ENCODE results near the gene SDCCAG8.

The SDCCAG8 gene

DNA sequence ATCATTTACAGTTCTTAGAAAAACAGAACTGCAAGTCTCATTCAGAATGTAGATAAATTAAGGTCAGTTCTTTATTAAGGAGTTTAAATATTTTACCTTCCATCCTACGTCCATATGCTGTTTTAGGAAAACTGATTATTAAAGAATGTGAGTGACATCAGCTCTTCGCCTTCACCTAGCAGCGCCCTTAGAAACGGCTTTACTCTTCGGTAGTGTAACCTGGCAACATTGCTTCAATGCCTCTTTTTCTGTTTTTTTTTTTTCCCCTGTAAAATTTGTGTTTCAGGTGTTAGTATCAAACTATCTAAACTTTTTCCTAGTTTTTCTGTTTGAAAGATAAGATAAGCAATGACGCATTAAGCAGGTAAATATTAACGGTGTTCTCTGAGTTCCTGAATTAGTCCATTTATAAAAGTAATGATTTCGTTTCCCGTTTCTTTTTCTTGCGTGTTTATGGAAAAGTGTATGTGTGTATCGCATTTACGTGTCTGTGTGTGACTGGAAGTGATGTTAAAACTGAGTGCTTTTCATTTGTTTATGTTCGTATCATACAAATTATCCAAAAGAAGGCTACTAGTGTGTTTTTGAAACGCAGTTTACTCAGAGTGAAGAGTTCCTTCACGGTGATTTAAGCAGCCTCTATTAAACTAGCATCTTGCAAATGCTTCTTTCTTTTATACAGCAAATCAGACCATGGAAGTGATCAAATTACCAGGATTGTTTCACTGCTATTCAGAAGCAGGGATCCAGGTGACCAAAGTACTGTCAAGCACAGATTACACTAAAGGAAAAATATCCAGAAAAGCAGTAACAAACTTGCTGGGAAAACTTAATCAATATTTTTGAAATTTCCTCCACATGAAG lies 139.0 kb downstream of the SDCCAG8 start:
- peak; percentile 62 for DNase-seq

DNA sequence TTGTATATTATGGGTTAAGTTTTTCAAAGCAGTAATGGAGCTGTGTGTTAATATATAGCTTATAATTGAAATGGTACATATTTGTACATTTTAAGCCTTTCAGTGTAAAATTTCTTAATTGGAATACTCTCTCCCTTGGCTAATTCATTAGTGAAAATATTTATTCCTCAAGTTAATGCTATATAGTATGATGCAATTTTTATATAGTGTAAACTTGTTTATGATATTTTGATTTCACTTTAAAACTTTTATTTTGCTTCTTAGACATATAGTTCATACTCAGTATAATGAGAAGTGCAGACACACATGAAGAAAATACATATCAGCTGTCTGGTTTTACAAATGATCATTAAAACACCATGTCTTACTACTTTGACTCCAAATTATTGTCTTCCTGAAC lies 140.6 kb downstream of the SDCCAG8 start:
- no peak for DNase-seq

DNA sequence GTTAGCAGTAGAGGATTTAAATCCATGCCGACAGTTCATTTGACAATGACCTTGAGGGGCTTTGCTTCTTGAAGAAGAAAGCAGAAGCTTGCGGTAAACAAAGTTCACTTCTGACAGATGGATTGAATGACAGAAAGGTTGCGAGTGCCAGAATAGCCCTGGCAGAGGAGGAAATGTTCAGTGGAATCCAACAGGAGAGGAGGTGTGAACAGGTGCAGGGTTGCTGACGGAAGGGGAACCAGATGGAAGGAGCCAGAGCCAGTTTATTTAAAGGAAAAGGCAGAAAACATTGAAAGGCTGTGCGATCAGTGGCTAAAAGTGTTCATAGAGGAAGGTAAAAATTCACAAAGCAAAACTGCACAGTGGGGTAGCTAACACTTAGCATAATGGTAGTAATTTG lies 141.0 kb downstream of the SDCCAG8 start:
- peak; percentile 84 for DNase-seq

DNA sequence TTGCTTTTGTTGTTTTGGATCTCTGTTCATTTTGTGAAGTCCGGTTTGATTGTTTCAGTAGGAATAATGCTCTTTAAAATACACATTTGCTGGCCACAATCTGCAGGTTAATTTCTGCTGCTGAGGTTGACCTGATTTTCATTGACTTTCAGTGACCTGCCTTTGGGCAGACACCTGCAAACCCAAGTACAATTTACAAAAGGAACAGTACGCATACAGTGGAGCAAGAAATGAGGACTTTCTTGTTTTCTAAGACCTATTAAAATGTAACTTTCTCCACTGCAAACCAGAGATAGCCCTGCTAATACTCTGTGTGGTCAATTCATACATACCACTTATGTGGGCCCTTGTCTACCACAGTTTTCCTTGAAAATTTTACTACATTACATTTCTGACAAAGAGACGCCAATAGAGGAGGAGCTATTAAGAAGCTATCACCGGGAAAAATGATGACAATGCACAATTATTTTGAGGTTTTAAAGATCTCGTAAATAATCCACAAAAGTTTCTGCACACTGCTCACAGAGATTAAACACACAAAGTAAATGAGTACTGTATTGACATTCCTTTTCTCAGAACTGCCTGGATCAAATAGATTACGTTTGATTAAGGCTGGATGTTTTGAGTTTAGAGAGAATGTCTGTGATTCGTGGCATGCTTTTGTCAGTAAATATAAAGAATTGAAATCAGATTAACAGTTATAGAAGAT lies 141.9 kb downstream of the SDCCAG8 start:
- no peak for DNase-seq

DNA sequence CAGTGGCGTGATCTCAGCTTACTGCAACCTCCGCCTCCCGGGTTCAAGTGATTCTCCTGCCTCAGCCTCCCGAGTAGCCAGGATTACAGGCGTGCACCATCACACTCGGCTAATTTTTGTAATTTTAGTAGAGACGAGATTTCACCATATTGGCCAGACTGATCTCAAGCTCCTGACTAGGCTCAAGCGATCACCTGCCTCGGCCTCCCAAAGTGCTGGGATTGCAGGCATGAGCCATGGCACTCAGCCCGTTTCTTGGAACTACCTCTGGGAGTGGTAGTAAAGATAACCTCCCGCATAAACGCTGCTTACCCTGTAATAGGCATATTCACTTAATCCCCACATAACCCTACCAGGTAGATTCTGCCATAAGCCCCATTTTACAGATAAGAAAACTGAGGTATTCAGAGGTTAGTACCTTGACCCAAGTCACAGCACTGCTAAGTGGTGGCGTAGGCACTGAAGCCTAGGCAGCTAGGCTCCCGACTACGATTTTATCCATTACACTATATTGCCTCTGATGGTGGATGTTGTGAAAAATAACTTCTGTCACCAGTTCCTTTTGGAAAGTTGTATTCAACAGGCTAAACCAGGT lies 143.8 kb downstream of the SDCCAG8 start:
- DNase-seq: no peak

DNA sequence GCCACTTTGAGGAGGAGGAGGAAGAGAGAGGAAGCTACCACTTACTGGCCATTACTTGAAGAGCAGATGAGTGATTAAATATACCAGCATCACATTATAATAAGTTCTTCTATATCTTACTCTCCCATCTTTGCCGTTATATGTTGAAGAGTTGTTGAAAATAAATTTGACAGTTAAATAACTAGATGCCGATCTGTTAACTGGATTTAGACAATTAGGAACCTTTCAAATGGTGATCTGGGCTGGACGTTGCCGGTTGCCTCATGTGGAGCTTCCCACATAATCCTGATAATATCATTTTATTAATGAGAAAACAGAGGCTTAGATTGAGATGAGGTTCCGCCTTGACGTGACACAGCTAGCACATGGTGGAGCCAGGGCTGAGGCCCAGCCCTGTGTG lies 147.0 kb downstream of the SDCCAG8 start:
- DNase-seq: no peak

DNA sequence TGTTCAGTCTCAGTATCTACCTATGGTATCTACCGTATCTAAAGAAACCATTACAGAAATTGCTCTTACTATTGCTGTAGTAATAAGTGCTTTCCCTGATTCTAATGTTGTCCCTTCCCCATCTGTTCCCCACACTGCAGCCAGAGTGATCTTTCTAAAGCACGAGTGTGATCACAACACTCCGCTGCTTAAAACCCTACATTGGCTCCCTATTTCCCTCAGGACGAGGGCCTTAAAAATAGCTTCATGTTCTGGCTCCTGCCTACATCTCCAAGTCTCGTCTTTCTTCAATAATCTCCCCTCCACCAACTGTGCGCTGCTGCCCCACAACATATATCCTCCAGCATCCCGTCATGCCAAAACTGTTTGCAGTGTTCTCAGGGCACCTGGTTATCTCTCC lies 150.6 kb downstream of the SDCCAG8 start:
- DNase-seq: no peak

DNA sequence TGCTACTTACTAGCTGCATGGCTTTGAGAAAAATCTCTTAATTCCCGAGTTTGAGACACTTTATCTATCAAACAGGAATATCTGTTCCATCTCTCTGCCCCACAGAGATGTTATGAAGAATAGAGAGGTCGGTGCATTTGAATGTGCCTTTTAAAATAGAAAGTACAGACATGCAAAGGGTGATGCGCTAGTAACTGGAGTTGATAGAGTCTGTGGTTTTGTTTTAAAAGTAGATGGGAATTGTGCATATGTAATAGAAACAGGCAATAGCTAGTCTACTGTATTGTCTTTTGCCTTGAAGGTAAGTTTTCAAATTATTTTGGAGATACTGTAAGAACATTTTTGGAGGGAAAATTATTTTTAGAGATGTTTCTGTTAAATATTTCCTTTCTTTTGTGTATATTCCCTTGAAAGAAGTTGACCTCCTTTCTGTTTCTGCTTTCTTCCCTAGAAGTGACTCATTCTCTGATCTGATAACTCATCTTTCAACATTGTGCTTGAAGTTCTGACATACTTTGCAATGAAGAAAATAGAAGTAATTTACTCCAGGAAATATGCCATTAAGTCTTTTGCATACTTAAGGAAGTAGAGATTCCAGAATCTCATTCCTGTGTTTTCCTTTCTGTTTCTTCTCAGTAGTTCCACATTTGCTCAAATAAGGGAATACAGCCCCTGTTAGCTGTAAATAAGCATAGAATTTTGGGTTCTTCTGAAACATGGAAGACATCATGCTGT lies 151.6 kb downstream of the SDCCAG8 start:
- DNase-seq: no peak

DNA sequence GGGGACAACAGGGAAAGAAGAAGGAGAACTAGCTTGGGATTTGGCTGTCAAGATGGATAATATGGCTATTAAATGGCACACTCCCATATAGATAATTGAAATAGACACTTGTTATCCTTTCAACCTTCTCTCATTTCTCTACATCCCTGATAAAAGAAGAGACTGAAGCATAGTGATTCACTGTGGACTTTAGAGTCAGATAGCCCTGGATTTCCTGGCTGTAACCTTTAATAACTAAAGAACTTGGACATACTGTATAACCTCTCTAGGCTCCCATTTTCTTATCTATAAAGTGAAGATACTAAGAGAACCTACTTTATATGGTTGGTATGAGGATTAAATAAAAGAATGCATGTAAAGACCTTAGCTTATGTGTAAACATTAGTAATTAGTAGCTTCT lies 152.6 kb downstream of the SDCCAG8 start:
- no peak for DNase-seq

DNA sequence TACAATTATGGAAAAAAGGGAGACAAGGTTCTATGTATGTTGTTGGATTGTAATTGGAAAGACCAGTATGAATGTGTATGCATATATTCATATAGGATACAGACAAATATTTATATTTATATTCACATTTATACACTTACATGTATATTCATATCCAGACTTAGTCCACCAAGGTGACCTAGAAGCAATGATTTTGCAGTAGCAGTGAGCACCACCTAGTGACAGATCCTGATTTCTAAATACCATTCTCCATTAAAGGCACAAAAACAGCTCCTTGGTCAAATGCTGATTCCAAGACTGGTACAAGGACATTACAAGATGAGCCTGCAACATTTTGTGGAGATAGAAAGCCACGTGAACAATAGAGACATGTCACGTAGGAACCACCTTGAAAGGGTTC lies 153.4 kb downstream of the SDCCAG8 start:
- peak; percentile 37 for DNase-seq

DNA sequence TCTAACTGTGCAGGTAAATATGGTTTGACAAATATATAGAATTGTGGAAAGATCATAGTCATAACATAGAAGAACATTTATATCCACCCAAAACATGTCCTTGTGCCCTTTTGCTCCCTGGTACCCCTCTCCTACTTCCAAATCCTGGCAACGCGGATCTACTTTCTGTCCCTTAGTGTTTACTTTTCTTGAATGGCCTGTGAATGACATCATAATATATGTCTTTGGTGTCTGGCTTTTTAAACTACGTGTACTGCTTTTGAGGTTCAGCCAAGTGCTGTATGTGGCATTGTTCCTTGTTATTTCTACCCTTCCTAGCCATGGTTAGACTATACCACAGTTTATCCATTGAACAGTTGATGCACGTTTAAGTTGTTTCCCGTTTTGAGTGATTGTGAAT lies 155.6 kb downstream of the SDCCAG8 start:
- DNase-seq: no peak

DNA sequence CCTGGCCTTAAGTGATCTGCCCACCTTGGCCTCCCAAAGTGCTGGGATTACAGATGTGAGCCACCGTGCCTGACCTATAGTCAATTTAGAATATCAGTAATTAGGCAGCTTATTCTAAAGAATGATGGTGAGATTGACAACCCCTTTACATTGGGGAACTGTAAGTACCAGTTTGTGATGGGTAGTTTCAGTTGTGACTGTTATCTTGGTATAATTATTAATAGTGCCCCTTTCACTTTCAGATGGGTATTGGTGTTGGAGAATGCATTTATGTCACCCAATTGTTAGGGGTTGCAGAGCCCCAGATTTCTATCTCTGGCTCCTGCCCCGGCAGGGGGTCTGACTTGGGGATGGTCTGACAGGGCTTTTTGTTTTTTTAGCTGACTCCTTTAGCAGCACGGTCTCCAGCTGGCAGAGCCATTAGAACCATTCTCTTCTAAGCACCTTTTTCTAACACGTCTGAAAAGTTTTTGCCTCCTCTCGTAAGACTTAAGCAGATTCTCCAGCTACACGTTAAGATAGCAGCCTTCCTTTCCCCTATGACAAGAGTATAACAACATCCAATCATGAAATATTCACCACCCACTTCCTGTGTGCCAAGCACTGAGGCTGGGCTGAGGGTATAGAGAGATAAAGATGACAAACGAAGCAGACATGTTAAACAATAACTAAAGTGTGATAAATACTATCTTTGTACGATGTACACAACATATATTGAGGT lies 157.8 kb downstream of the SDCCAG8 start:
- no peak for DNase-seq

DNA sequence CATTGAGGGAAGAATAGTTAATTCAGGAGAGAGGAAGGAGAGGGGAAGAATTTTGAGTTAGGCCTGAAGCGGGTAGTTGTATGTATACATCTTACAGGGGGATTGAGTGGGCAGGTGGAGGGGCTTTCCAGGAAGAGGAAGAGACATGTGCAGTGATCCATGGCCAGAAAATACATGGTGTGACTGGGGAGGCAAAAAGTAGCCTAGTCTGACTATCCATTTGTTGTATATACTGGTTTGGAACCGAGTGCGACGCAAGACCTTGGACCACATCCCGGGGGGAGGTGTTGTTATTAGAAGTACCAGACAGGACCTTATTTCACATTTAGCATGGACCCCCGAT lies 158.3 kb downstream of the SDCCAG8 start:
- no peak for DNase-seq

DNA sequence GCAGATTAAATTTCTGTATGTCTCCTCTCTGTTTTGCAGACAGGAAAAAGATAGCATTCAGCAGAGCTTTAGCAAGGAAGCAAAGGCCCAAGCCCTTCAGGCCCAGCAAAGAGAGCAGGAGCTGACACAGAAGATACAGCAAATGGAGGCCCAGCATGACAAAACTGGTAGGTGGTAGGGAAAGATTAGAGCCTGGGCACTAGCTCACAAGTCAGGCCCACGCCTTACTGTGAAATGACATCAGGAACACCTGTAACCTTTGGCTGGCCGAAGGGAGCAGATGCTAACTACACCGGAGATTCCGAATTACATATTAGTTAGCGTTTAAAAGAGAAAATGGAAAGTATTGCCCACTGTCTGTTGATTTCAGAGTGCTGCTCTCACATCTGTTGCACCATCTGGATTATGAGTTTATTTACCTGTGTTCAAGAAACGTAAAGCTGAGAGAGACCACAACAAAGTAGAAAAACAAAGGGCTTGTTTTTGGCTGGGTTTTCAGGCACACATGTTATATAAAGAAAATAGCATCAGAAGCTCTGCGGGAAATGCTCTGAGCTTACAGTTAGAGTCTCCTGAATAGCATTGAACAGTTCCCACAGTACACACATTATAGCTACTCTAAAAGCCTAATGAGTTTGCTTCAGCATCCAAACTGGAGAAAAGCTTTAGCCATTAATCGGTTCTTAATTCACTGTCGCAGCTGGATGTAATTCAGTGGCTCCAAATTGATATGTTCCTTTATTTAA lies 160.0 kb downstream of the SDCCAG8 start:
- DNase-seq: peak; percentile 97

DNA sequence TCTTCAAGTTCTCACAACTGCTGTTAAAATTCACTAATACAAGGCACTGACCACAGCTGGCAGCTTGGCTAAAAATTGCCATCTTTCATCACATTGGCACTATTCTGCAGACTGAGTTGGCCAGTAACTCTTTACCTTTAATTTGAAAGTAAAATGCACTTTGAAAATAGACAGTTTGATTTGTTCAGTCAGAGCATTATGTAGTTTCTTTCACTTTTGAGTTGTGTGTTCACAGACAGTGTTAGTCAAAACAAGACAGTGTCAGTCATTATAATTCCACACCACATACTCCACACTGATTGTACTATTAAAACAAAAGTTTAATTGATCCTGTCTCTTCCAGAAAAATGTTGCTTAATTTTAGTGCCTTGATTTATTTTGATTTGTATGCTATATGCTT lies 160.7 kb downstream of the SDCCAG8 start:
- no peak for DNase-seq

DNA sequence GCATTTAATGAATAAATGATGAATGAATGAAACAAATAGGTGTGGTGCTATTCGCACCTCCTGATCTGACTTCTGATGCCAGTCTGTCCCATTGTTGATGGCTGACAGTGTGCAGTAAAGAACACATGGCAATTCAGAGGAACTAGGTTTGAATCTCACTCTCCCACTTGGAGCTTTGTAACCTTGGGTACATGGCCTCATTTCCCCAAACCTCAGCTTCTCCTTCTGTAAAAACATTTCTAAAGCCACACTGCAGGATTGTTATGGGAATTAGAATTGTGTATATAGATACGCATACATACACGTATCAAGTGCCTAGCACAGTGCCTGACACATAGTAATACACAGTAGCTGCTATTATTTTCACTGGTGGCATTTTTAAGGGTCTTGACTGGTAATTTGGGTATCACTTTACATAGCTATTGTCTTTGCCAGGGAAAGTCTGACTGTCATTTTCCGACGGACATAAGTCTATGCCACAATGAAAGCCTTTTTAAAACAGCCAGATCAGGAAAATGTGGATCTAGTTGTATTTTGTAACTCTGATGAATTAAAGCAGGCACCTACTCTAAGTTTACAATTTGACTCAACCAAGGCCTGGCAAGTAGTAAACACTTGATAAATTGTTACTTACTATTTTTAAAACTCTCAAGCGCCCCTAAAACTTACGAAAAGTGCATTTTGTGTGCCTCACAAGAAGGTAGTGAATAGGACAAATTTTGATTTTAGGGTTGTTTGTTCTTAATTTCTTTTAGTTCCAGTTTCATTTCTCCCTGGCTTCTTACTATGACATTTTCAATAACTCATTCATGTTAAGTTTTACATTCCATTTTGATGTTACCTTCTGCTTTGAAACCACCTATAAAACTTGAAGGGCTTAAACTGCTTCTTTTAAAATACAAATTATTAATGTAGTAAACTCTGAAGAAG lies 164.4 kb downstream of the SDCCAG8 start:
- DNase-seq: no peak

DNA sequence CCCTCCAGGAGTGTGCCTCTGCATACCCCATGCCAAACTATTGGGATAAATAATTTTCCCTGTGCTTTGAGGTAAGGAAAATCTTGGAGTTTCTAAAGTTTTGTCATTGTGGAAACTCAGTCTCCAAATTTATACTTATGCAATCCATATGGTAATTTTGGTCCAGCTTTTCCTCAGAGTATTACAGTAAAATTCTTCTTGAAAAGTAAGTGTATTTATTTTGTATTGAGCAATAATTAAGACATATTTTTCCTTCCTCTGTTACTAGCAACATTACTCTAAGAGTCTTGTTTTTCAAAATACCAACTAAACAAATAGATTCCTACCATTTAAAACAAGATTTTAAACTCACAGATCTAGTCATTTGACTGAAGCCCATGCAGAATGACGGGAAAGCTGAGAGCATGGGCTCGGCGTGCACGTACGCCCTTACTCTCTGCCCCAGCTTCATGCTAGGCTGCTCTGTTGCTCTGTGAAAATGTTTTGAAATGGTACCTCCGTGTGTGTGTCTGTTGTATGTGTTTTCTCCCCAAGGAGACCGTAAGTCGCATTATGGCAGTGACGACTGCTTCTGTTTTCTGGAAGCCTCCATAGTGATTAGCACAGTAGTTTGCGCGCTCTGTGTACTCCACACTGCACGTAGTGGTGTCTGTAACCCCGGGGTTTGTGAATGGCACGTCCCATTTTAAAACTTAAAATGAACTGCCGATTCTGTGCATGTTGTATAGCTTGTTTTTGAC lies 165.3 kb downstream of the SDCCAG8 start:
- DNase-seq: peak; percentile 39

DNA sequence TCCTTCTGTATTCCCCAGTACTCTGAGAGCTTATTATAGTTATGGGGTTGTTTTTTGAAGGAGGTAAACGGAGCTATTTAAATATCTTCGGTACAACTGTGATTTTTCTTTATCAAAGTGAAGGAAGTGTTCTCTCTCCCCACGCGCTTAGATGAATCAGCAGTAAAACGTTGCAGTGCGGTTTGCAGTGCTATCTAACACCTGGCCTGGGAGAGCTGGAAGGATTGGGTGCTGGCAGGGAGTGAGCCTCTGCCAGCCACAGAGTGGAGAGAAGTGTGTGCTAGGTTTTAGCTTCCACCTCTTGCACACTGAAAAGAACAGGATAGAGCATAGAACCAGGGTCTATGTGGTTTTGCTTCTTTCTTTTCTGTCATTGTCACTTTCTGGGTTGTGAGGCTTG lies 165.9 kb downstream of the SDCCAG8 start:
- DNase-seq: peak; percentile 93

DNA sequence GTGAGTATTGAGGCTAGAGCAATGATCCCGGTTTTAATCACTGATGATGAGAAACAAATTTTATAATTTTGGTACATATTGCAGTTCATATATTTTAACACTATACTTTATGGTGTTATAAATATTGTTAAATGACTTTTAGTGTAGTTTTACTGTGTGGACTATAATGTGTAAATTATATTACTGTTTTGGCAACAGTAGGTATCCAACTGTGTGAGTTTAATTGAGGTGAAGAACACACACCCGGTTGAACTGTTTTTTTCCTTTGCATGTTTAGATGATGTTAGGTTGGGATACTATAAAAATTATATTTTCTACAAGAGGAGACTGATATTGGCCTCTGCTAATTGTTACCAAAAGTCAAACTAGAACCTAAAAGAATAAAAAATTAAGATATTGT lies 166.5 kb downstream of the SDCCAG8 start:
- peak; percentile 37 for DNase-seq

DNA sequence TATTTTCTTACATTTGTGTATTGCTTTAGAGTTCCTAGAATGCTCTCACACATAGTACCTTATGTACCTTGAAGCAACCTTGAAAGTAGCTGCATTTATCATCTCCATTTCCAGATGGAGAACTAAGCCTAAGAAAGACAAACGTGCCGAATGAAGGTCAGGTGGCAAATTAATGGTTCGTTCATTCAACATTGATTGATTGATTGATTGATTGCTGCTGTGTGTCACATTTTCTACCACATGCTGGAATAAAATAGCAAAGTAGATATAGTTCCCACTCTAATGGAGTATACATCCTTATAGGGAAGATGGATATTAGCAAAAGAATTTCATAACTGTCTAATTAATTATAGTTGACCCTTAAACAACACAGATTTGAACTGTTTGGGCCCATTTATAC lies 172.2 kb downstream of the SDCCAG8 start:
- no peak for DNase-seq

Measured in DMS 273 treated with DMSO at 0.1 percent for 48 hours (cell line).